Parathyroid adenoma (tissue), 2 donors: Measurements from ENCODE around the gene PERM1.
A peak's percentile ranks its signal among the peaks of the same experiment; 100 is the strongest.

Source experiments
- H2AFZ ChIP-seq: fragments of 300-600 bp; sonication (generic); one replicate; pipeline ENCODE4 v1.7.0; 2017; ENCODE audit warnings: antibody characterized with exemption, mild to moderate bottlenecking
- H3K27ac ChIP-seq: fragments of 300-600 bp; sonication (generic); one replicate; pipeline ENCODE4 v1.7.0; 2017
- H3K27me3 ChIP-seq: fragments of 300-600 bp; sonication (generic); one replicate; pipeline ENCODE4 v1.7.0; 2017; ENCODE audit warnings: low read length; ENCODE audit not compliant: control insufficient read depth, insufficient read depth
- H3K36me3 ChIP-seq: fragments of 300-600 bp; sonication (generic); one replicate; pipeline ENCODE4 v1.7.0; 2017; ENCODE audit warnings: low read length; ENCODE audit not compliant: control insufficient read depth, insufficient read depth
- H3K4me1 ChIP-seq: fragments of 300-600 bp; sonication (generic); one replicate; pipeline ENCODE4 v1.7.0; 2017; ENCODE audit warnings: control low read depth
- H3K4me2 ChIP-seq: fragments of 300-600 bp; sonication (generic); one replicate; pipeline ENCODE4 v1.7.0; 2017; ENCODE audit warnings: low read length
- H3K4me3 ChIP-seq: fragments of 300-600 bp; sonication (generic); one replicate; pipeline ENCODE4 v1.7.0; 2017; ENCODE audit warnings: low read depth, low read length
- H3K79me2 ChIP-seq: fragments of 300-600 bp; sonication (generic); one replicate; pipeline ENCODE4 v1.7.0; 2017; ENCODE audit warnings: control low read depth
- H3K9ac ChIP-seq: fragments of 300-600 bp; sonication (generic); one replicate; pipeline ENCODE4 v1.7.0; 2017; ENCODE audit warnings: mild to moderate bottlenecking
- H3K9me3 ChIP-seq: fragments of 300-600 bp; sonication (generic); one replicate; pipeline ENCODE4 v1.7.0; 2017; ENCODE audit warnings: low read length; ENCODE audit not compliant: control insufficient read depth
- TF ChIP-seq, protein P1 (sequence below): fragments of 300-600 bp; sonication (generic); IDR thresholded peaks from one replicate; pipeline ENCODE4 v1.7.0; 2017; ENCODE audit warnings: antibody characterized with exemption, mild to moderate bottlenecking
- donor health status: primary hyperparathyroidism.

Gene PERM1

DNA sequence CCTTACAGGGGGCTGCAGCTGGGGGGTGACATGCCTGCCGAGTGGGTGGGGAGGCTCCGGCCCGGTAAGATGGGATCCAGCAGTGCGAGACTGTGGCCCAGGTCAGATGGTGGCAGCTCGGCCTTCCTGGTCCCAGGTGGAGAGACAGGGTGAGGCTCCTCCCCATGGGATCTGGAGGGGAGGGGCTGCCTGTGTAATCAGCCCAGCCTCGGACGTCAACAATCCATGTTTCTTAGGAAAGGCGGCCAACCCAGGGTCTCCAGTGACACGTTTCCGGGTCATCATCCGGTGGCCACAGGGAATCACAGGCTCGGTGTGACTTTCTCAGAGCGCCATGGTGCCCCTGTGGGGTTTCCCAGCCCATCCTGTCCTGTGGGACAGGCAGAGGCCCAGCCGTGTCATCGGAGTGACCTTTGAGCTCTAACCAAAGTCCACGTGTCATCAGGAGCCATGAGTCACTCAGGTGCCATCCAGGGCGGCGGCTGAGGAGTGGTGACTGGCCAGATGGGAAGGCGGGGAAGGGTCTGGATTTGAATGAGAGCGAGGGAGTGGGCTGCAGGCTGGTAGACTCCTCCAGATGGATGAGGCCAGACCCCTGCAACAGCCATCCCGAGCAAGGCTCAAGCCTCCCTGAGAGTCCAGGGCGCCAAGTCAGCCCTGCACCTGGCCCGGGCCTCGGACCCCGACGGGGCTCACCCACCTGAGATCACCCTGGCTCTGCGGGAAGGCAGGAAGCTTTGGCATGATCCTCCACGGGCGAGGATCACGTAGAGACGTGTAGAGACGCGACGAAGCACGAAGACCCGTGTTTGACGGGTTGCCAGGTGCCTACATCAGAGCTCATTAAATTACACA is 24.6 kb upstream of the PERM1 start:
- Histone ChIP-seq H3K4me2 (no peak overlapping the region), H3K27me3 (no peaks in the 10 kb centered on the region), H3K27ac (no peak overlapping the region), H3K4me1 (peaks cover 3% of the 10 kb centered on the region), H3K4me3 (no peak overlapping the region), H3K9me3 (no peaks in the 10 kb centered on the region), H3K9ac (no peak overlapping the region), H3K79me2 (no peaks in the 10 kb centered on the region), H2AFZ (no peak overlapping the region), H3K36me3 (no peaks in the 10 kb centered on the region)
- TF ChIP-seq, protein P1, sequence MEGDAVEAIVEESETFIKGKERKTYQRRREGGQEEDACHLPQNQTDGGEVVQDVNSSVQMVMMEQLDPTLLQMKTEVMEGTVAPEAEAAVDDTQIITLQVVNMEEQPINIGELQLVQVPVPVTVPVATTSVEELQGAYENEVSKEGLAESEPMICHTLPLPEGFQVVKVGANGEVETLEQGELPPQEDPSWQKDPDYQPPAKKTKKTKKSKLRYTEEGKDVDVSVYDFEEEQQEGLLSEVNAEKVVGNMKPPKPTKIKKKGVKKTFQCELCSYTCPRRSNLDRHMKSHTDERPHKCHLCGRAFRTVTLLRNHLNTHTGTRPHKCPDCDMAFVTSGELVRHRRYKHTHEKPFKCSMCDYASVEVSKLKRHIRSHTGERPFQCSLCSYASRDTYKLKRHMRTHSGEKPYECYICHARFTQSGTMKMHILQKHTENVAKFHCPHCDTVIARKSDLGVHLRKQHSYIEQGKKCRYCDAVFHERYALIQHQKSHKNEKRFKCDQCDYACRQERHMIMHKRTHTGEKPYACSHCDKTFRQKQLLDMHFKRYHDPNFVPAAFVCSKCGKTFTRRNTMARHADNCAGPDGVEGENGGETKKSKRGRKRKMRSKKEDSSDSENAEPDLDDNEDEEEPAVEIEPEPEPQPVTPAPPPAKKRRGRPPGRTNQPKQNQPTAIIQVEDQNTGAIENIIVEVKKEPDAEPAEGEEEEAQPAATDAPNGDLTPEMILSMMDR = no peak

DNA sequence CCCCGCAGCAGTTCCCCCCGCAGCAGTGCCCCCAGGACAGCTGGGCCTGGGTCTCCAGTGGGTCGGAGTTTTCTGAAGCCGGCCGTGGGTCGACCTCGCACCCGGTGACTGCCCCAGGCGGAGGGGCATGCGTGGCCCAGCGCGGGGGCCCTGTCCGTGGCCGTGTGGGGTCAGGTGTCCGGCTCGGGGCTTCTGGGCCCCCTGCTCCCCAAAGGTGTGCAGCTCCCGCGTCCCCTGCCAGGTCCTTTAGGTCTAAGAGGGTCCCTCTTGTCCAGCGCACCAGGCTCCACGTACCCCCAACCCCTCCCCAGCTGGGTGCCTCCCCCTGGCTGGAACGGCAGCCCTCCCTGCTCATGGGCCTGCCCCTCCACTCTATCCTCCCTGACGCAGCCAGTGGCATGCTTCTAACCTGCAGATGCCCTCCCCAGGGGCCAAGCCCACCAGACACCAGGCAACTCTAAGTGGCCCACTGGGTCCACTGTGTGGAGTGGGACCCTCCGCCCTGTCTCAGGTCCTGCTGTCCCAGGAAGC is 23.9 kb upstream of the PERM1 start:
- H3K36me3 ChIP-seq = no peaks in the 10 kb centered on the region
- H2AFZ ChIP-seq = no peak overlapping the region
- H3K27me3 ChIP-seq = no peaks in the 10 kb centered on the region
- H3K27ac ChIP-seq = no peak overlapping the region
- no peaks in the 10 kb centered on the region for H3K79me2 ChIP-seq
- peaks cover 3% of the 10 kb centered on the region for H3K4me1 ChIP-seq
- H3K9me3 ChIP-seq = no peaks in the 10 kb centered on the region
- no peak overlapping the region for H3K4me2 ChIP-seq
- no peak overlapping the region for H3K9ac ChIP-seq
- no peak overlapping the region for H3K4me3 ChIP-seq
- TF ChIP-seq, protein P1 = no peak

DNA sequence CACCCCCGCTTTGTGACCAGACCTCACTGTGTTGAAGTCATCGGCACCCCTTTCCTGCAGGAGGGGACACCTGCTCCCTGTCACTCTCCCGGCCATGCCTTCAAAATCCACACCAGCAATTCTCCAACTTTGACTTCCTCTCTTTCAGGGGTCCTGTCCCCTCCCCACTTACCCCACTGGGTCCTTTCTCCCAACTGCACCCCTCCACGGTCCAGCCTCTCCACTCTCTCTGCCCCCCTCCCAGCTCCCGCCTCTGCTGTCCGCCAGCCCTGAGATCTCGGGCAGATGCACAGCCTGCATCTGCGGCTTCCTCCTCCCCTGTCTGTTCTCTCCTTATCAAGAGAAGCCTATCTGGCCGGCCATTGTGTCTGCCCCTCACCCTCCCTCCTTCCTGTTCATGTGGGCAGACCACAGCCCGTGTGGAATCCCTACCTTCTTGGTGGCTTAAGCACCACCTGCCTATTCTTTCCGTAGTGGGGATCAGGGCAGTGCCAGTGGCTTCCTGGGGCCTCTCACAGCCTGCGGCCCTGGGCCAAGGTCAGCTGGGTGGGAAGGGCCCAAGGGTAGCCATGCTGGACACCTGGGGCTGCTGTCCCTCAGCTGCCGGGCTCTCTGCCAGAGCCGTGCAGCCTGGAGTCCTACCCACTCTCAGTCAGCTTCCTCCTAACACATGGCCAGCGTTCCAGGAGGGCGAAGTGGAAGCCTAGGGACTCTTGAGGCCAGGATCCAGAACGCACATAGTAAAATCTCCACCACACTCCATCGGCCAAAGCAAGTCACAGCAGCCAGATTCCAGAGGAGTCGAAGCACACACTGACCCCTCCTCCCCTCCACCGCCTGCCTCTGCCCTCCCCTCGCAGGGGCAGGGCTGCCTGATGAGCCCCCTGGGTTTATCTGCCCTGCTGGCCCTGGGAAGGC is 23.1 kb upstream of the PERM1 start:
- Histone ChIP-seq H3K79me2 (no peaks in the 10 kb centered on the region), H3K4me2 (peak overlapping the region; percentile 2), H3K4me3 (no peak overlapping the region), H2AFZ (peak overlapping the region; percentile 60), H3K27ac (no peak overlapping the region), H3K36me3 (no peaks in the 10 kb centered on the region), H3K4me1 (peaks cover 3% of the 10 kb centered on the region), H3K9me3 (no peaks in the 10 kb centered on the region), H3K27me3 (no peaks in the 10 kb centered on the region), H3K9ac (no peak overlapping the region)
- TF ChIP-seq, protein P1 = no peak

DNA sequence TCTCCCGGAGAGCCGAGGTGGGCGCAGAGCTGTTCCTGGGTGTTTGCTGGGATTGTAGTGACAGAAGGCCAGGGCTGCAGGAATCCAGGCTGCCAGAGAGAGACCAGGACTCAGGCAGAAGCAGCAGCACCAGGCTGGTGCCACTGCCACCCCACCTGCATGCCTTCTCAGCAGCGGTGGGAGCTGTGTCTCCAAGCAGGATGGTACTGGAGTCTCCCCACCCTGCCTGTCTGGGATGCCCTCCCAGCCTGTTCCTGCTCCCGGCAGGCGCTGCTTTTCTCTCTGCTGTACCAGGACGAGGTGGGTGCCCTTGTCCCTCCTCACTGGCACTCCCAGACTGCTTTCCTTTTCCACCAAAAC is 22.5 kb upstream of the PERM1 start:
- no peak overlapping the region for H3K4me2 ChIP-seq
- TF ChIP-seq, protein P1 = no peak

More for the DNA sequence above, 22.5 kb upstream of the PERM1 start:
- H3K27me3 ChIP-seq = no peaks in the 10 kb centered on the region
- no peak overlapping the region for H2AFZ ChIP-seq
- H3K27ac ChIP-seq = no peak overlapping the region
- H3K36me3 ChIP-seq = no peaks in the 10 kb centered on the region
- H3K9me3 ChIP-seq = no peaks in the 10 kb centered on the region
- H3K79me2 ChIP-seq = no peaks in the 10 kb centered on the region
- H3K9ac ChIP-seq = no peak overlapping the region
- peaks cover 3% of the 10 kb centered on the region for H3K4me1 ChIP-seq
- H3K4me3 ChIP-seq = no peak overlapping the region
